Testis (tissue), 3 donors: ENCODE data around the gene RAD50. TPM values are rescaled to one million over a fixed set of nuclear protein-coding genes. Genes with fewer than 3 reads are reported as not detected.
"Not testable (repeated sequence)": the region's sequence is repeated elsewhere in the genome, so short reads cannot be mapped to it uniquely, and the experiment has no call there.

Experiments used
- DNase-seq: peaks from one replicate; pipeline ENCODE4 v3.0.0-alpha.2; 2019
- H3K27ac ChIP-seq, 2 donors: fragments of 200-600 bp; sonication (generic); one replicate each; pipeline ENCODE4 v1.5.1; 2019
- H3K27me3 ChIP-seq: fragments of 200-600 bp; sonication (generic); one replicate; pipeline ENCODE4 v1.5.1; 2019
- H3K36me3 ChIP-seq: fragments of 200-600 bp; sonication (generic); one replicate; pipeline ENCODE4 v1.5.1; 2017; ENCODE audit warnings: low read depth; ENCODE audit errors: missing control alignments
- H3K4me1 ChIP-seq: fragments of 200-600 bp; sonication (generic); one replicate; pipeline ENCODE4 v1.5.1; 2019
- H3K4me3 ChIP-seq, 2 donors: fragments of 200-600 bp; sonication (generic); one replicate each; pipeline ENCODE4 v1.5.1; 2017 to 2019
- H3K9me3 ChIP-seq: fragments of 200-600 bp; sonication (generic); one replicate; pipeline ENCODE4 v1.5.1; 2017
- CTCF ChIP-seq, 3 experiments: fragments of 450-650 bp in 2 of 3; fragments of 200-600 bp in 1 of 3; sonication (generic) in 1 of 3; IDR thresholded peaks; one replicate each; pipeline ENCODE4 v1.5.1; 2016 to 2019; ENCODE audit warnings: antibody characterized with exemption in 3 of 3, mild to moderate bottlenecking in 2 of 3, moderate library complexity in 1 of 3
- POLR2A ChIP-seq: fragments of 450-650 bp; IDR thresholded peaks from one replicate; pipeline ENCODE4 v1.6.1; 2017; ENCODE audit warnings: antibody characterized with exemption, mild to moderate bottlenecking, moderate library complexity
- WGBS, 2 donors: methylation state at CpG; one replicate each; pipeline ENCODE4 v1.1.5; 2018; 5-methylcytosine and 5-hydroxymethylcytosine counted together
- intact Hi-C: fragments of 100-400 bp; cut with DNase I; formaldehyde crosslinking; loops from one replicate; pipeline ENCODE4 v1.15.1; 2023; ENCODE audit warnings: low total_unique reads
- polyA plus RNA-seq: library from polyadenylated mRNA; stranded (reverse); fragments of 350-450 nt; fragmentation: Illumina TruSeq; extraction: RNeasy Lipid Tissue Mini Kit (QIAGEN cat#74804); gene quantifications from one replicate; pipeline ENCODE4 v1.2.3, GENCODE V29; 2014; ENCODE audit warnings: low read depth, low replicate concordance; ENCODE audit not compliant: insufficient read depth
- total RNA-seq, 2 donors: library from RNA; depleted of rRNA; stranded (reverse); fragments of >200 nt; gene quantifications; one replicate each; pipeline ENCODE4 v1.2.3, GENCODE V29; 2016

Gene RAD50
- total and polyA plus RNA-seq, 3 donors from 2014 or later, result 5.0 to 41.6 (median 38.6) TPM

GRCh38 chr5:132566657-132567056 lies 9.9 kb downstream of the RAD50 start:
- Histone ChIP-seq H3K36me3 (no peaks in the 10 kb centered on the region), H3K27me3 (no peaks in the 10 kb centered on the region), H3K4me1 (no peaks in the 10 kb centered on the region), H3K27ac (no peak overlapping the region), H3K4me3 (no peak overlapping the region), H3K9me3 (no peaks in the 10 kb centered on the region)
- intact Hi-C loops, result no loop called here
- WGBS, 2 donors, result 91 to 97% methylated on average over 1 of the region's 1 CpG
- TF ChIP-seq POLR2A, result no peak
- TF ChIP-seq CTCF (IDR thresholded peaks at IDR 0.05), result no peak
- no peak for DNase-seq

GRCh38 chr5:132576123-132576522 lies 19.3 kb downstream of the RAD50 start:
- no peaks in the 10 kb centered on the region for H3K9me3 ChIP-seq
- intact Hi-C loops, result no loop called here
- no peak for DNase-seq
- no peaks in the 10 kb centered on the region for H3K36me3 ChIP-seq
- no peak overlapping the region for H3K27ac ChIP-seq
- no peaks in the 10 kb centered on the region for H3K27me3 ChIP-seq
- TF ChIP-seq POLR2A (no peak), CTCF (IDR thresholded peaks at IDR 0.05) (no peak)
- WGBS, 2 donors, result 95 to 96% methylated on average over 1 of the region's 1 CpG
- no peaks in the 10 kb centered on the region for H3K4me1 ChIP-seq
- H3K4me3 ChIP-seq, result no peak overlapping the region

GRCh38 chr5:132584560-132584959 lies 27.8 kb downstream of the RAD50 start:
- intact Hi-C loops, H3K27me3 ChIP-seq, H3K27ac ChIP-seq, H3K9me3 ChIP-seq, DNase-seq, H3K36me3 ChIP-seq, H3K4me3 ChIP-seq, H3K4me1 ChIP-seq: not testable (repeated sequence)
- 94 to 100% methylated on average over 2 of the region's 2 CpGs for WGBS, 2 donors

GRCh38 chr5:132586063-132586462 lies 29.3 kb downstream of the RAD50 start:
- no peak for DNase-seq
- Histone ChIP-seq H3K36me3 (no peaks in the 10 kb centered on the region), H3K4me3 (no peak overlapping the region), H3K9me3 (no peaks in the 10 kb centered on the region), H3K27me3 (no peaks in the 10 kb centered on the region), H3K27ac (no peak overlapping the region), H3K4me1 (no peaks in the 10 kb centered on the region)
- TF ChIP-seq POLR2A (no peak), CTCF (IDR thresholded peaks at IDR 0.05) (no peak)
- intact Hi-C loops, result no loop called here

GRCh38 chr5:132589467-132589866 lies 32.7 kb downstream of the RAD50 start:
- 93 to 97% methylated on average over 1 of the region's 1 CpG for WGBS, 2 donors
- no peak for TF ChIP-seq CTCF (IDR thresholded peaks at IDR 0.05)
- no peak for TF ChIP-seq POLR2A

More at GRCh38 chr5:132589467-132589866, 32.7 kb downstream of the RAD50 start:
- no peaks in the 10 kb centered on the region for H3K36me3 ChIP-seq
- no peak for DNase-seq
- H3K27ac ChIP-seq, result no peak overlapping the region
- no peak overlapping the region for H3K4me3 ChIP-seq
- no peaks in the 10 kb centered on the region for H3K27me3 ChIP-seq
- no peaks in the 10 kb centered on the region for H3K4me1 ChIP-seq
- no peaks in the 10 kb centered on the region for H3K9me3 ChIP-seq
- intact Hi-C loops, result no loop called here
